Astrocyte (in vitro differentiated cells and primary cell): ENCODE measurements around the gene ANP32A. TPM values are rescaled to one million over a fixed set of nuclear protein-coding genes. Genes with fewer than 3 reads are reported as not detected.
"Not testable (repeated sequence)": the region's sequence is repeated elsewhere in the genome, so short reads cannot be mapped to it uniquely, and the experiment has no call there.

Source experiments
- DNase-seq: peaks from one replicate; pipeline ENCODE4 v3.0.0-alpha.2; 2010; ENCODE audit warnings: low read depth
- FAIRE-seq: peaks from 2 replicates; lab custom pipeline; 2011; peaks lifted over from hg19 to GRCh38; lab: Jason Lieb, UNC
- H2AFZ ChIP-seq: 2 replicates; pipeline ENCODE4 v1.6.0; 2012; ENCODE audit warnings: low read depth, low read length, inconsistent platforms
- H3K27ac ChIP-seq: 2 replicates; pipeline ENCODE4 v1.5.1; 2011; ENCODE audit warnings: low read depth, low read length, inconsistent platforms
- H3K27me3 ChIP-seq: 2 replicates; pipeline ENCODE4 v1.6.0; 2011; ENCODE audit warnings: low read length, inconsistent platforms; ENCODE audit not compliant: insufficient read depth
- H3K36me3 ChIP-seq: 2 replicates; pipeline ENCODE4 v1.5.1; 2011; ENCODE audit warnings: low read length, inconsistent platforms; ENCODE audit not compliant: insufficient read depth
- H3K4me1 ChIP-seq: 2 replicates; pipeline ENCODE4 v1.5.1; 2011; ENCODE audit warnings: low read length, inconsistent platforms; ENCODE audit not compliant: insufficient read depth
- H3K4me2 ChIP-seq: 2 replicates; pipeline ENCODE4 v1.6.0; 2012; ENCODE audit warnings: low read length, inconsistent platforms
- H3K4me3 ChIP-seq: 2 replicates; pipeline ENCODE4 v1.5.1; 2011; ENCODE audit warnings: low read depth, mild to moderate bottlenecking, low read length, inconsistent platforms; ENCODE audit not compliant: insufficient read depth
- H3K79me2 ChIP-seq: 2 replicates; pipeline ENCODE4 v1.6.0; 2012; ENCODE audit warnings: mild to moderate bottlenecking, low read length, inconsistent platforms; ENCODE audit not compliant: insufficient read depth
- H3K9ac ChIP-seq: 2 replicates; pipeline ENCODE4 v1.6.0; 2012; ENCODE audit warnings: mild to moderate bottlenecking, low read length, inconsistent platforms
- H3K9me3 ChIP-seq: 2 replicates; pipeline ENCODE4 v1.5.1; 2012; ENCODE audit warnings: low read depth, mild to moderate bottlenecking, low read length, inconsistent platforms; ENCODE audit not compliant: insufficient read depth
- H4K20me1 ChIP-seq: 2 replicates; pipeline ENCODE4 v1.6.0; 2012; ENCODE audit warnings: low read length, inconsistent platforms; ENCODE audit not compliant: insufficient read depth
- H3K27ac Mint-ChIP-seq: one replicate; pipeline ENCODE4 v1.8.0; 2021; ENCODE audit warnings: mild to moderate bottlenecking, mixed read lengths; ENCODE audit not compliant: unreplicated experiment
- H3K27me3 Mint-ChIP-seq: one replicate; pipeline ENCODE4 v1.8.0; 2021; ENCODE audit warnings: low read depth, mixed read lengths; ENCODE audit not compliant: unreplicated experiment
- H3K36me3 Mint-ChIP-seq: one replicate; pipeline ENCODE4 v1.8.0; 2021; ENCODE audit warnings: low read depth, mixed read lengths; ENCODE audit not compliant: unreplicated experiment
- H3K4me1 Mint-ChIP-seq: one replicate; pipeline ENCODE4 v1.8.0; 2021; ENCODE audit warnings: low read depth, mixed read lengths; ENCODE audit not compliant: unreplicated experiment
- H3K4me3 Mint-ChIP-seq: one replicate; pipeline ENCODE4 v1.8.0; 2021; ENCODE audit warnings: mild to moderate bottlenecking, moderate library complexity, mixed read lengths; ENCODE audit not compliant: unreplicated experiment
- H3K9me3 Mint-ChIP-seq: one replicate; pipeline ENCODE4 v1.8.0; 2021; ENCODE audit warnings: mild to moderate bottlenecking, mixed read lengths; ENCODE audit not compliant: unreplicated experiment
- EZH2 ChIP-seq: IDR thresholded peaks from 2 replicates; pipeline ENCODE4 v1.6.1; 2012; ENCODE audit warnings: mild to moderate bottlenecking, low read length, inconsistent platforms; ENCODE audit not compliant: insufficient read depth
- total RNA-seq: library from RNA; stranded (reverse); gene quantifications from 2 replicates; pipeline ENCODE4 v1.2.1, GENCODE V29; 2021
- TF ChIP-seq, protein P1 (sequence below): IDR thresholded peaks from 2 replicates; pipeline ENCODE4 v1.5.1; 2011; ENCODE audit warnings: low read depth, mild to moderate bottlenecking, inconsistent platforms, low read length, moderate library complexity; ENCODE audit not compliant: insufficient read depth

ANP32A gene
- total RNA-seq, 1 donor from 2014 or later, result 138 TPM

DNA sequence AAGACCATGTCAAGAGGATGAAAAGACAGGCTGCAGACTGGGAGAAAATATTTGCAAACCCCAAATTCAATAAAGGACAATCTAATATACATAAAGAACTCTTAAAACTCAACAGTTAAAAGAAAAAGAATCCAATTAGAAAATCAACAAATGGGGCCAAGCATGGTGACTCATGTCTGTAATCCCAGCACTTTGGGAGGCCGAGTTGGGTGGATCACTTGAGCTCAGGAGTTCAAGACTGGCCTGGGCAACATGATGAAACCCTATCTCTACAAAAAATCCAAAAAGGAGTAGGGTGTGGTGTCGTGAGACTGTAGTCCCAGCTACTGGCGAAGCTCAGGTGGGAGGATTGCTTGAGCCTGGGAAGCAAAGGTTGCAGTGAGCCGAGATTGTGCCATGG is 57.6 kb downstream of the ANP32A start:
- Histone ChIP-seq H3K9ac (no peak overlapping the region), H3K9me3 (no peaks in the 10 kb centered on the region), H3K27me3 (no peaks in the 10 kb centered on the region), H3K4me2 (no peak overlapping the region), H2AFZ (no peak overlapping the region), H3K4me3 (no peak overlapping the region), H3K4me1 (no peaks in the 10 kb centered on the region), H3K36me3 (no peaks in the 10 kb centered on the region), H3K27ac (no peak overlapping the region), H4K20me1 (no peaks in the 10 kb centered on the region), H3K79me2 (no peaks in the 10 kb centered on the region)
- TF ChIP-seq, protein P1, sequence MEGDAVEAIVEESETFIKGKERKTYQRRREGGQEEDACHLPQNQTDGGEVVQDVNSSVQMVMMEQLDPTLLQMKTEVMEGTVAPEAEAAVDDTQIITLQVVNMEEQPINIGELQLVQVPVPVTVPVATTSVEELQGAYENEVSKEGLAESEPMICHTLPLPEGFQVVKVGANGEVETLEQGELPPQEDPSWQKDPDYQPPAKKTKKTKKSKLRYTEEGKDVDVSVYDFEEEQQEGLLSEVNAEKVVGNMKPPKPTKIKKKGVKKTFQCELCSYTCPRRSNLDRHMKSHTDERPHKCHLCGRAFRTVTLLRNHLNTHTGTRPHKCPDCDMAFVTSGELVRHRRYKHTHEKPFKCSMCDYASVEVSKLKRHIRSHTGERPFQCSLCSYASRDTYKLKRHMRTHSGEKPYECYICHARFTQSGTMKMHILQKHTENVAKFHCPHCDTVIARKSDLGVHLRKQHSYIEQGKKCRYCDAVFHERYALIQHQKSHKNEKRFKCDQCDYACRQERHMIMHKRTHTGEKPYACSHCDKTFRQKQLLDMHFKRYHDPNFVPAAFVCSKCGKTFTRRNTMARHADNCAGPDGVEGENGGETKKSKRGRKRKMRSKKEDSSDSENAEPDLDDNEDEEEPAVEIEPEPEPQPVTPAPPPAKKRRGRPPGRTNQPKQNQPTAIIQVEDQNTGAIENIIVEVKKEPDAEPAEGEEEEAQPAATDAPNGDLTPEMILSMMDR, result no peak
- TF ChIP-seq EZH2, result no peak
- Mint-ChIP-seq H3K27me3 (no peaks in the 10 kb centered on the region), H3K36me3 (no peaks in the 10 kb centered on the region), H3K9me3 (no peaks in the 10 kb centered on the region), H3K4me3 (no peak overlapping the region), H3K27ac (no peak overlapping the region), H3K4me1 (no peaks in the 10 kb centered on the region)
- DNase-seq (no peak), FAIRE-seq (no peak)

DNA sequence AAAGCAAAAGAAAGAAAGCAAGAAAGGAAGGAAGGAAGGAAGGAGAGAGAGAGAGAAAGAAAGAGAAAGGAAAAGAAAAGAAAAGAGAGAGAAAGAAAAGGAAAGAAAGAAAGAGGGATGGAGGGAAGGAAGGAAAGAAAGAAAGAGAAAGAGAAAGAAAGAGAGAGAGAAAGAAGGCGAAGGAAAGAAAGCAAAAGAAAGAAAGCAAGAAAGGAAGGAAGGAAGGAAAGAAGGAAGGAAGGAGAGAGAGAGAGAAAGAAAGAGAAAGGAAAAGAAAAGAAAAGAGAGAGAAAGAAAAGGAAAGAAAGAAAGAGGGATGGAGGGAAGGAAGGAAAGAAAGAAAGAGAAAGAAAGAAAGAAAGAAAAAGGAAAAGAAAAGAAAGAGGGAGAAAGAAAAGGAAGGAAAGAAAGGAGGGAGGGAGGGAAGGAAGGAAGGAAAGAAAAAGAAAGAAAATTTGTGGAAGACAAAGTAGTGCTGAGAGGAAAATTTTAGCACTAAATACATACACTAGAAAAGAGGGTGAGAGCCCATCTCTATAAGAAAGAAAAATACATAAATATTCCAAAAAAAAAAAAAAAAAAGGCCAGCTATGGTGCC is 60.6 kb downstream of the ANP32A start:
- H3K4me3 ChIP-seq, H3K9me3 ChIP-seq, H3K4me2 ChIP-seq, H2AFZ ChIP-seq, H3K27ac ChIP-seq, H4K20me1 ChIP-seq, H3K4me3 Mint-ChIP-seq, H3K27ac Mint-ChIP-seq, H3K36me3 Mint-ChIP-seq, H3K4me1 Mint-ChIP-seq, H3K79me2 ChIP-seq, H3K27me3 ChIP-seq, FAIRE-seq, H3K4me1 ChIP-seq, H3K9me3 Mint-ChIP-seq, H3K9ac ChIP-seq, H3K36me3 ChIP-seq, H3K27me3 Mint-ChIP-seq, DNase-seq: not testable (repeated sequence)

- H3K4me3 Mint-ChIP-seq, result no peak overlapping the region
- no peak overlapping the region for H3K27ac Mint-ChIP-seq
- Histone ChIP-seq H3K4me1 (no peaks in the 10 kb centered on the region), H3K27ac (no peak overlapping the region), H3K9me3 (no peaks in the 10 kb centered on the region), H3K27me3 (no peaks in the 10 kb centered on the region), H3K4me3 (no peak overlapping the region), H2AFZ (no peak overlapping the region), H3K9ac (no peak overlapping the region), H3K79me2 (no peaks in the 10 kb centered on the region), H4K20me1 (no peaks in the 10 kb centered on the region), H3K36me3 (no peaks in the 10 kb centered on the region), H3K4me2 (no peak overlapping the region)
- DNase-seq, result no peak
- H3K27me3 Mint-ChIP-seq, result peaks cover 11% of the 10 kb centered on the region
- TF ChIP-seq, protein P1, result no peak
- no peak for TF ChIP-seq EZH2
- H3K36me3 Mint-ChIP-seq, result no peaks in the 10 kb centered on the region
- no peaks in the 10 kb centered on the region for H3K4me1 Mint-ChIP-seq
- FAIRE-seq, result no peak
- no peaks in the 10 kb centered on the region for H3K9me3 Mint-ChIP-seq
Measured at GRCh38 chr15:68755731-68756130, 65.0 kb downstream of the ANP32A start.
